GM21381 (cell line): ENCODE data around the gene COG7.
"Not testable (repeated sequence)": the region's sequence is repeated elsewhere in the genome, so short reads cannot be mapped to it uniquely, and the experiment has no call there.

Experiments
- ATAC-seq: cut with Tn5 transposase; IDR thresholded peaks from one replicate; pipeline ENCODE4 v1.9.1; 2021; ENCODE audit warnings: mild to moderate bottlenecking, moderate library complexity; ENCODE audit not compliant: unreplicated experiment

COG7 gene

DNA sequence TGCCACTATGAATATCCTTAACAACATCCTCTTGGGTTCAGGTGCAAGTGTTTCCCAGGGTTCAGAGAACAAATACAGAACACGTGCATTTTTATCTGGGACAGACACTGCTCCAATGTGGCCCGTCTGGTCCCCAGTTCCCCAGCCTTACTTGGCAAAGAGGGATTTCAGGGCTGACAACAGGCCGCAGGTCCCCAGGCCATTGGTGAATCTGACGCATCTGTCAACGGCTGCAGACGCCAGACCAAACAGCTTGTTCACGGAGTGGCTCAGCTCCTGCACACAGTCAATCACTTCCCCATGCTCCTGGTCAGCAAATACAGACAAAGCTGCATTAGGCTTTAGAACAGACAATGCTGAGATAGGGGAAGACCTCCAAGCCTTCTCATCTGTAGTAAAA is 36.2 kb downstream of the COG7 start:
- no peak for ATAC-seq

DNA sequence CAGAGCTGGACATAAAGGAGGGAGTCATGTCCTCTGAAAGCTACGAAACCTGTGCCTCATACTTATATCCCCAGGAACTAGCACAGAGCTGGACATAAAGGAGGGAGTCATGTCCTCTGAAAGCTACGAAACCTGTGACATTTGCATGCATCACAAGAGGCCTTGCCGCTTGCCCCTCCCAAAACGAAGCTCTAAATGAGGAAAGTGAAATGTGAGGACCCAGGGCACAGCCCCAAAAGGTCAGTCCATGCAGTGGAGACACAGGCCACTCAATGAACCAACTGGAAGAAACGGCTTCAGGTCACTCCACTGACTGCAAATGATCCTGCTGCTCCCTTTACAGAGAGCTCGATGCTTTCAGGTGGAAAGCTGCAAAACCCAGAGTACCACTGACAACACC is 38.3 kb downstream of the COG7 start:
- ATAC-seq = no peak

DNA sequence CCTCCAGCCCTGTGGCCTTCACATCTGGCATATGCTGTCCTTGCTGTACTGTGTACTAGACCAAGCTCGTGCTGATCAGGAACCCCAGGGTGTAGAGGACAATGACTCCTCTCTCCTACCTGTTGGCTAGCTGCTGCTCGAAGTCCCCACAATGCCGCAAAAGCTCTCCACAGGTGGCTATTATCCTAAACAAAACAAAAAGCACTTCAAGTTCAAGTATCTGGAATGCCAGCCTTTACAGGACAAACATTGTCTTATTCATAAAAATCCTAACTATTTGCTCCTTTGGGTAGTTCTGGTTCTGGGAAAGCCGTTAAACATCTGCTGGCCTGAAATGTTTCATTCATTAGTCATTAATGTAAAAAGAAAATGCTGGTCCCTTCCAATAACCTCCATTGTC is 42.8 kb downstream of the COG7 start:
- no peak for ATAC-seq

DNA sequence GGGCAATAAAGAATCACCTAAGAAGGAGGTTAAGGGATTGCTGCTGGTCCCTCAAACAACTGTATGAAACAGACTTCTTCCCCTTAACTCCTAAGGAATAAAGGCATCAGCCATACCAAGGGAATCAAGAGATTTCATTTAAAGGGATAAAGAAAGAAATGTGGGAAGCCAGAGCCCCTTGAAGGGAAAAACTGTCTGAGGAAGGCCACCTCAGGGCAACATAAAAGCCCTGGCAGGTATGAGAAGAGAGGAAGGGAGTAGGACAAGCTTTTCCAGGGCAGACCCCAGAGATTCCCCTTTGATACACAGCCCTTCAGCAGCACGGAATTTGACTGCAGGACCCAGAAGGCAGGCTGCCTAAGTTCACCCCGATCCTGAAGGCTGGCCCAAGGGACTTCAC is 43.5 kb downstream of the COG7 start:
- ATAC-seq = no peak

DNA sequence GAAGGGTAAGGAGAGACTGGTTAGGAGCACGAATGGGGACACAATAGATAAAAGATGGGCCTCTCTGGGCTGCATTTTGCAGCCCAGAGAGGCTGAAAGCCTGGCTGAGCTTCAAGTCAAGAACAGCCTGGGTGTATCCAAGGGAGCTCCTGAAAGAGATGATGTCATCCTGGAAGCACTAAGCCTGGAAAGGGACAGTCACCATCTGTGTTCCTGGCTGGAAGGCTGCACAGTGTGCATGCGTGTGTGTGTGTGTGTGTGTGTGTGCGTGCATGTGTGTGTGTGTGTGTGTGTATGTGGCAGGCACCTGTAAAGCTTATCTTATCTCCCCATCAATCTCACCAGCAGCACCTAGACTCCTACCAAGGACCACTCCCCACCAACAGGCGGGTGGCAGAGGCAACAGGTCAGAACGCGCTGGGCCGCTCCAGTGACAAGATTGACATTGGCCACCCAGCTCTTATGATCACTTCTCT is 44.1 kb downstream of the COG7 start:
- no peak for ATAC-seq

DNA sequence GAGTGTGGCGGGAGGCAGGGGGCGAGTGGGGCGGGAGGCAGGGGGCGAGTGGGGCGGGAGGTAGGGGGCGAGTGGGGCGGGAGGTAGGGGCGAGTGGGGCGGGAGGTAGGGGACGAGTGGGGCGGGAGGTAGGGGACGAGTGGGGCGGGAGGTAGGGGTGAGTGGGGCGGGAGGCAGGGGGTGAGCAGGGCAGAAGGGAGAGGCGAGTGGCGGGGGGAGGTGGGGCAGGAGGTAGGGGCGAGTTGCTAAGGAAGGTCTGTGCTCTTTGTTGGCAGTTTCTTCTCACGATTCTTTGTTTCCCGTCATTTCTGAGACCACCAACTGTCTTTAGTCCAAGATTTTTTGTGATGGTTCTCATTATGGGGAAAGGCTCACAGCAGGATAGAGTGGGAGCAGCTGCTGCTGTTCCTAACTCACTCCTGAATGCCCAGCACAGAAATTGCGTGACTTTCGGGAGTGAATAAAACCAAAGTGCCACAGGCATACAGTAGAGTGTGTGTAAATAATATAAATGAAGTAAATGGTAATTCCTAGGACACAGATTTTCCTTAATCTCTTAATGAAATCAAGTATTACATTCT is 44.7 kb downstream of the COG7 start:
- no peak for ATAC-seq

DNA sequence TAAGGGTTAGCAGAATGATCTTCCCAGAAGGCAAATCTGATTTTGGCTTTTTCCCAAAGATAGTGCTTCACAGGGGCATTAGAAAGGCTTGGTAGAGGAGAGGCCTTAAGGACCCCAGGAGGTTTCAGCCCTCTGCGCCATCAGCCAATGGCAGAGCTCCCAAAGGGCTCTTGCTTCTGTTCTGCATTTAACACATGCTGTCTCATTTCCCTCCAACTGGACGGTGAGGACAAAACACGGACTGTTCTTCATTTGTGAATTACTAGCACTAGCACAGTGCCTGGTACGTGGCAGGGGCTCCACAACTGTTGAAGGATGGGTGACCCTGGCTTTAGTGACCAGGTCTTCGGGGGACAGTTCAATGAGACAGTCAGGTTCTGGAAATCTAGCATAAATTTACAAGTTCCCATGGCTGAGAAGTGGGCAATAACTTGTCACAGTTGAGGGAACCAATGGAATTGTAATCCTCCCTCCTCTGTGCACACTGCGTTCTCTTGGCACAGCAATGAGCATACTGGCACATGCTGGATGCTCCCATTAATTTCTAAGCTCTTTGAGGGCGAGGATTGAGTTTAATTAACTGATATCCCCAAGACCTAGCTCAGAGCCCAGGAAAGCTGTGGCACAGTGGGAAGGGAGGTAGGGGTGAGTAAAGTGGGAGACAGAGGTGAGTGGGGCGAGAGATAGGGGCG is 45.4 kb downstream of the COG7 start:
- no peak for ATAC-seq

DNA sequence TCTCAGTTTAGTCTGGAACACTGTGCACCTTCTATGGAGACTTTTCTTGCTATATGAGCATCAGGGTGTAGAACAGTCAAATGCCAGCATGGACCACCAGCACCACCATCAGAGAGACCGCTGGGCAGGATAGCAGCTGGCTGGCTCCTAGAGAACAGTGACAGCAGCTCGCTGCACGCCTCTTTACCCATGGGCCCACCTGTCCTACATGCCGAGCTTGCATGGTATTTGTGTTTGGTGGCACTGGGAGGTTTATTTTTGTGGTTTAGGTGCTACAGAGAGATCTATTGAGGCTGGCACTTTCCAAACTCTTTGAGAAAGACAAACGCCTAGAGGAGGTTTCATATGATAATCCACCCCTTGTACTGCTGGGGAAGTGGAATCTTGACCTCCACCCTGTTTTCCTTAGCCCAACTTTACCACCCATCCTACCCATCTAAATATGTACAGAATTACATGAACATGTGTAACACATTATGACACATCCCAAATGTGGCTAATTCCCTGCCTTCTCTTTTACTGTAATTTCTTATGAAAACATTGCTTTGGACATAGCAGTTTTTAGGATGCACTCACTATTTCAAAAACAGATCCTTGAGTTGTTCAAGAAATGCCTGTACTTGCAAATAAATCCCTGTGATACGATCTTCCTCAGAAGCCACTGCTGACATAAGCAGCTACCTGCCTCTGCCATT is 46.3 kb downstream of the COG7 start:
- no peak for ATAC-seq

DNA sequence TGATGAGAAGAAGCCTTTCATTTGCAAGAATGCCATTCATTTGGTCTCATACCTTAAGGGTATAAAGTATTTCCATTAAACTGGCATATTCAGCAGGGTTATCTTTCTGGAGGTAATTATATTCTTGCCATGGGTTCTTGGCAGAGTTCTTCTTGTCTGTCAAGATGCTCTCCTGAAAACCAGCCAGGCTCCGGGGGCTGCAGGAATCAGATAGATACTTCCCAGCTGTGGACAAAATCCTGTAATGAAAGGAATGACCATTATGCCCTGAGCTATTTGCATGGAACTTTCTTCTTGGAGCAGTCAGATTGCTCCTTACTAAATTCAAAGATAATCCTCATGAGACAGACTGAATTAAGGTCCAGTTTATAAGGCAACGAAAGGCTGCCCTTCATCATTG is 47.0 kb downstream of the COG7 start:
- no peak for ATAC-seq

DNA sequence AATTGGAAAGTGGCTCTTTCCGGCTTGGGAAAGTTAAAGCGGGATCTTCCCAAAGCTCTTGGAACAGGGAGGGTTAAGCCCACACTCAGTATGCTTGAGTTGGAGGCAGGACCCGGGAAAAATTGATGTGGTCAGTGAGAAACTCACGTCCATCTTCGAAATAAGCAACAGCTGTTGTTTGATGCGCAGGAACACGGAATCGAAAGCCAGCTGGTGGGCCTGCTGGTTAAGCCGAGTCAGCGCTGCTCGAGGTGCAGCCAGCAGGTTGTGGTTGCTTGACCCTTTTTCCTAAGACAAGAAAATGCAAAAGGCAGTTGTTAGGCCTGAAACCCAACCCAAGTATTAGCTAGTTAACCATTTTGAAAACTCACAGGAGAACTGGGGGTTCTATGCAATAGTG is 49.4 kb downstream of the COG7 start:
- ATAC-seq = no peak

DNA sequence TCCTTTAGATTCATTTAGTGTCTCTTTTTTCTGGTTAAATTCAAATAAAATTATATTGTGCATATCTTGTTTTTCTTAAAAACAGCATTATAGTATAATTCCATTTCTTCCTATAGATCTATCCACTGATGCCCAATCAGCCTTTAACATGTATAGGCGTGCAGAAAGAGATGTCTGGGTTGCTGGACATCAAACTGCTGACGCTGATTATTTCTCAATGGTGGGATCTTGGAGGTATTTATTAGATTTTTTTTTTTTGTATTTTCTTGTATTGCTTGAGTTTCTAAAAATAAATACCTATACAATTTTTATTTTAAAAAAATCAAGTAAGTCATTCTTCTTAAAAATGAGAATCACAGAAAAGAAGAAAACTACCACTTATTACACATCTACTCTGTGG is 50.9 kb downstream of the COG7 start:
- no peak for ATAC-seq

DNA sequence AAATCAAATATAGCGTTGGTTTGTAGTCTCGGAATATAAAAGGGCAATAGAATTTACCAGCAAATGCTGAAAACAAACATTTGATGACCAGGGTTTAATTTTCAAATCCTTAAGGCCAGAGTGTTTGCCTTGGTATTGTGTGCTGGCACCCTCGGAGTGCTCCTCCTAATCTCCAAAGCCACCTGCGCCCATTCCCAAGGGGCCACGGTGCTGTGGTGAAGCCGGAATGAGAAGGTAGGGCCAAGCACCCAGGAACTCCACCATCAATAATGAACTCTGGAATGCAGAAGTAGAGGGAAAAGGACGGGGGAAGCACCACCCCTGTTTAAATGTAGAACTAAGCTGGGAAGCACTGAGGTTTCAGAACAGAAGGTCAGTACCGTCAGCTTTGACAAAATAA is 51.9 kb downstream of the COG7 start:
- ATAC-seq = no peak

DNA sequence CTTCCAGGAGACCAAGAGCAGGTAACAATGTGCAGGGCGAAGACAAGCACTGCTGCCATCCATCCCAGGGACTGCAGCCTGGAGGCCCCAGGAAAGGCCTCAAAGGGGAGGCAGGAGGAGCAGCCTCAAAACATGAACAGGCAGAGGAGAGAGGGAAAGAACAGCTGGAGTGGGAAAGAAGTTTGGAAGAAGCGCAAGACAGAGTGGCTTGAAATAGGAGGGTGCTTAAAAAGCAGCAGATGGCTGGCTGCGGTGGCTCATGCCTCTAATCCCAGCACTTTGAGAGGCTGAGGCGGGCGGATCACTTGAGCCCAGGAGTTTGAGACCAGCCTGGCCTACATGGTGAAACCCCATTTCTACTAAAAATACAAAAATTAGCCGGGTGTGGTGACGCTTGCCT is 52.5 kb downstream of the COG7 start:
- ATAC-seq = not testable (repeated sequence)

DNA sequence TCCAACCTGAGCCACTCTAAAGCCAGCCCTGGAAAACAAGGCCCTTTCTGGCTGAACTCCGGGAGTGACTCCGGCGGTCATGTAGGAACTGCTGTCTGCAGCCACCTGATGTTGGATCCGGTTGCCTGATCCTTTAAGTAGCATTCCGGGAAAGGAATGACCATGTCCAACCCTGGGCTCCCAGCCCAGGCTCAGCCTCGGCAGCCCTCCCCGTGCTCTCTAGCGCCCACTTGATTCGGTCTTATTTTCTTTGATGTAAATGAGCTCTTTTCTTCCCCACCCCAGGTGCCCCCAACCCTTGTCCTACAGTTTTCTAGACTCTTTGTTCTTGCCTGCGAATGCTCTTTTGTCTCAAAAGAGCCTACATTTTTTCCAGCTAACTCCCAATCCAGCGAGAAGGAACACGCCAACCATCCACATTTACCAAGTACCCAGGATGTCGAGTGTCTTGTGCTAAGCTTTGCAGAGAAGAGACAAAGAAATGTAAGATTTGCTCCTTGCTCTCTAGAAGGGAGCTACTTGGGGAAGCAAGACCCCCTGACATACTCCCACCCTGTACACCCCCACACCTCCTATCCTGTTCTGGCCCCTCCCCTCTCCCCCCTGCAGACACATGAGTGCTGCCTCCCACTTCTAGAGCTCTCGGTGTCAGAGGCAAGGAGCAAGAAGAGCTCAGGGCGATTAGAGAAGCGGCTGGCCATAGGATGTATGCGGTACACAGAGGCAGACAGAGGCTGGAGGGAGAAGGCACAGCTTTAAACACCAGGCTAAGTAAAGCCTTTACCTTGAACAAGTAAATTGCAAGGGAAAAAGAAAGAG is 53.8 kb downstream of the COG7 start:
- ATAC-seq = no peak

DNA sequence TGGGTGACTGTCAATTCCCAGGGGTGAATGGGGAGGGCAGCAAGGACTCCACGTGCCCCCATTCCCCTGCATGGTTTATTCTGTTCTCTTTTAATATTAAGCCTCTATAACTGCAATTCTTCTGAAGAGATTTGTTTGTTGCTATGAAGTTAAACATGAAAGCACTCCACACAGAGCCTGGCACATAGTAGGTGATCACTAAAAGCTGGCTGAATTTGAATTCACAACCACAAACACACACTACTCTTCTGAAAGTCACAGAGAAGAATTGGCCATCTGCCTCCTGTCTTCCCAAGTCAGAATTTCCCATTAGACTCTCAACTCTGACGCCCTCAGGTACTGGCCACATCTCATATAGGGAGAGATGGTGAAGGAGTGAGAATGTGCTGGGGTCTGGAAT is 55.5 kb downstream of the COG7 start:
- no peak for ATAC-seq

DNA sequence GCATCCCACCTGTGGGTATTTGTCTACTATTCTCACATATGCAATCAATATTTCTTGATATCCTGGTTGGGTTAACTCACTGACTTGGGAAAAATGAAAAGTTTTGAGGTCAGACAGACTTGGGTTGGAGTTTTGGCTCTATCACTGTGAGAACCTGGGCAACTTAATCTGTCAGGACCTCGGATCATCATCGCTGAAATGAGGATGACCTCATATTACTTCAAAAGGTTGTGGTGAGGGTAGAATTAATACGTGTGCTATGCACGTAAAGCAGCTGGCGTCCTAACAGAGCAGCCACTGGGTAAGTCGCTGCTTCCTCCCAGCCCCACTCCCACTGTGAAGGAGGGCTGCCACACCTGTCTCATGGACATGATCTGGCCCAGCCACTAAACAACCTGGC is 57.3 kb downstream of the COG7 start:
- ATAC-seq = no peak

DNA sequence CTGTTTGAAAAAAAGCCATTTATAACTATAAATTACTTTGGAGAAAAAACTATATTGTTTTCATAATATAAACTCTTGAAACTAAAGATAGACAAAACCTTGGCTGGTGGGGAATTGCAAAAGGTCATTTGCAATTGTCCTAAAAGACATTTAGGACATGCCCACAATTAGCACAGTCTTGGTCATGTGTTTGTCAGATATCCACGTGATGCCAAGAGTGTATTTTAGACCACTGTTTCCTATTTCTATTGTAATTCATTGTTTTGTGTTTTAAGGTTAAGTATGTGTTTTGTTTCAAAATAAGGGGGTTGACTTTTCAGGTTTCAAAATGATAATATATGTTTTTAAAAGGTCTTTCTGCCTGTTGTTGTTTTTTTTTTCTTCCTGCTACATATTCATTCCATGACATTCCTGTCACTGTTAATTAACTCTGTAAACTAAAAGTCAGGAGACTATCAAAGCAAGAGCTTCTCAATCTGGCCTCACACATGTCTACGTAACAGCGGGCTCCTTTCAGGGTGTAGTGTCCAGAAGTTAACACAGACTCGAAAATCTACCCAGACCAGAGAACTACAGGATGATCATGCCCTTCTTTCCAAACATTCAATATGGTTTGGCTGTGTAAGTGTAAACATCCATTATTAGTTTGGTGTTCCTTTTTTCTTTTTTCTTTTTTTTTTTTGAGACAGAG is 58.7 kb downstream of the COG7 start:
- no peak for ATAC-seq

DNA sequence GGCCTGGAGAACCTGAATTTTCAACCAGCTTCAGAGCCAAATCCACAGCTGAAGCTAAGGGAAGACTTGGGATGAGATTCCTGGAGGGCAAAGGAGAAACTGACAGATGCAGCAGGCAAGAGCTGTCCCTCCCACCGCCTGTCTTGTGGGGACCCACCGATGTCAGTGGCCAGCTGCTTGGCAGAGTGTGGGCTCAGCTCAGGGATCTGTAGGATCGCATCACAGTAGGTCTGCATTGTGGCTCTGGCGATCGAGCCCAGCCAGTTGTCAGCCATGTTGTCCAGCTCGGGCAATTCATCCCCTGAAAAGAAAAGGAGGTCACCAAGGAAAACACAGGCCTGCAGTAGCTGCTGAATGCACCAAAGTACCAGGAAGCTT is 60.8 kb downstream of the COG7 start:
- ATAC-seq = no peak

DNA sequence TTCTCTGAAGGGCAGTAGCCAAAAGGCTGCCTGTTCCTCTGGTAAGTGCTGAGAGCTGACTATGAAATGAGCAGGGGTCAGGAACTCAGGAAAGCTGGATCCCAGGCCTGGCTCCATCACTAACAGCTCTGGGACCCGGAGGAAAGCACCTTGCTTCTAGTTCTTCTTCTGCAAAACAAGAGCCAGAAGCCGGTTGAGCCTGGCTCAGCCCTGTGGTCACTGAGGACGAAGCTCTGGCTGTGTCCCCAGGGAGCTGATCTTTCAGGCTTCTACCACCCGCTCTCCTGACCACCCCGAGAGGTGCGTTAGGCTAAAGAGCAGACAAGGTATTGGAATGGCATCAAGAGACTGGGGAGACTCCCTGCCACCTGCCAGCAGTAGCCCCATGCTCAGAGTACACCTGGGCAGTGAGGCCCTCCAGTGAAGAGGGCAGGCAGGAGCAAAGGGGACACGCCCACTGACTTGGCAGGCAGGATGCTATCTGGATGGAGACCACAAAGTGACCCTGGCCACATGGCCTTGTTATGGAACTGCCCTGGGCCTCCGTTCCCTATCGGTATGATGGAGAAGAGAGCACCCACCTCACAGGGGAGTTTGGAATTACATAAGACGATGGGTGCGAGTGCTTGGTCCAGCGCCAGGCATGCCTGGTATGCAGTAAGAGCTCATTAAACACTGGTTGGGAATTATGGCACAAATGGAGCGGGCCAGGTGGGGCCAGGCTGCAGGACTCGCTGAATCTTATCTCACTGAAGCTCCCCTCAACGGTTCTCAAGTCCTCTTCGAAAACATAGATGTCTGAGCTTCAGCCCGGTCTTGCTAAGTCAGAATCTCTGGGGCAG is 61.4 kb downstream of the COG7 start:
- no peak for ATAC-seq

DNA sequence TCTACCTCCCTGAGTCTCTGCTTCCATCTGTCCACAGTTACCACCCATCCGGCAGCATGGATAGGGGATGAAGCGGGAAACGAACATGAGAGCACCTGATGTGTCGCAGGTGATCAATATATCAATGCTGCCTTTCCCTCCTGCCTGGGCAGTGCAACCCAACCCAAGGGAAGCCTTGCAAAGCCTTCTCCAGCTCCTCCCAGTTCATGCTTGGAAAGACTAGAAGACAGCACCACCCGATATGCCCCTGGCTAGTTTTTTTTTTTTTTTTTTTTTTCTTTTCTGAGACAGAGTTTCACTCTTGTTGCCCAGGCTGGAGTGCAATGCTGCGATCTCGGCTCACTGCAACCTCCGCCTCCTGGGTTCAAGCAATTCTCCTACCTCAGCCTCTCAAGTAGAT is 63.1 kb downstream of the COG7 start:
- ATAC-seq = not testable (repeated sequence)
